MM.1S (cell line): Measurements from ENCODE around the gene TPTE.
"Not testable (repeated sequence)": the region's sequence is repeated elsewhere in the genome, so short reads cannot be mapped to it uniquely, and the experiment has no call there.

ENCODE experiments used
- DNase-seq: peaks from one replicate; pipeline ENCODE4 v3.0.0-alpha.2; 2015
- H2AFZ ChIP-seq: fragments of 300-600 bp; sonication (generic); 2 replicates; pipeline ENCODE4 v1.6.0; 2016; ENCODE audit warnings: antibody characterized with exemption, low read length
- H3F3A ChIP-seq: fragments of 300-600 bp; sonication (generic); 2 replicates; pipeline ENCODE4 v1.6.1; 2016; ENCODE audit warnings: mild to moderate bottlenecking, antibody characterized with exemption, low read length, moderate library complexity, mixed read lengths; ENCODE audit not compliant: insufficient read depth
- H3K27ac ChIP-seq: fragments of 300-600 bp; sonication (generic); 2 replicates; pipeline ENCODE4 v1.5.1; 2016; ENCODE audit warnings: mild to moderate bottlenecking, low read length
- H3K27me3 ChIP-seq: fragments of 300-600 bp; sonication (generic); replicated peaks from 2 replicates; pipeline ENCODE4 v1.6.0; 2016; ENCODE audit warnings: low read length; ENCODE audit not compliant: insufficient read depth
- H3K36me3 ChIP-seq: fragments of 300-600 bp; sonication (generic); replicated peaks from 2 replicates; pipeline ENCODE4 v1.6.1; 2016; ENCODE audit warnings: mild to moderate bottlenecking, low read length, mixed read lengths; ENCODE audit not compliant: insufficient read depth
- H3K4me1 ChIP-seq: fragments of 300-600 bp; sonication (generic); 2 replicates; pipeline ENCODE4 v1.6.1; 2016; ENCODE audit warnings: low read length, mixed read lengths
- H3K4me2 ChIP-seq: fragments of 300-600 bp; sonication (generic); 2 replicates; pipeline ENCODE4 v1.6.0; 2016; ENCODE audit warnings: low read depth, low read length
- H3K4me3 ChIP-seq: fragments of 300-600 bp; sonication (generic); 2 replicates; pipeline ENCODE4 v1.5.1; 2016; ENCODE audit warnings: low read length, mixed read lengths
- H3K79me2 ChIP-seq: fragments of 300-600 bp; sonication (generic); 2 replicates; pipeline ENCODE4 v1.6.1; 2016; ENCODE audit warnings: mixed run types, low read length, mixed read lengths
- H3K9ac ChIP-seq: fragments of 300-600 bp; sonication (generic); 2 replicates; pipeline ENCODE4 v1.6.1; 2016; ENCODE audit warnings: low read length, mixed read lengths
- H3K9me2 ChIP-seq: fragments of 300-600 bp; sonication (generic); replicated peaks from 2 replicates; pipeline ENCODE4 v1.6.1; 2016; ENCODE audit warnings: mild to moderate bottlenecking, low read length, mixed read lengths; ENCODE audit not compliant: insufficient read depth
- H3K9me3 ChIP-seq: fragments of 300-600 bp; sonication (generic); replicated peaks from 2 replicates; pipeline ENCODE4 v1.6.1; 2016; ENCODE audit warnings: mild to moderate bottlenecking, low read length, mixed read lengths; ENCODE audit not compliant: insufficient read depth
- H4K20me1 ChIP-seq: fragments of 300-600 bp; sonication (generic); 2 replicates; pipeline ENCODE4 v1.6.1; 2016; ENCODE audit warnings: mild to moderate bottlenecking, low read length, moderate library complexity, mixed read lengths; ENCODE audit not compliant: insufficient read depth
- CTCF ChIP-seq: fragments of 300-600 bp; sonication (generic); IDR thresholded peaks from 2 replicates; pipeline ENCODE4 v1.5.1; 2016; ENCODE audit warnings: antibody characterized with exemption, low read length, mixed read lengths
- EZH2 ChIP-seq: fragments of 300-600 bp; sonication (generic); optimal IDR thresholded peaks from 2 replicates; pipeline ENCODE3; 2017; ENCODE audit warnings: low read depth, mild to moderate bottlenecking, antibody characterized with exemption, low read length, mixed read lengths
- EZH2phosphoT487 ChIP-seq: fragments of 300-600 bp; sonication (generic); IDR thresholded peaks from 2 replicates; pipeline ENCODE4 v1.6.1; 2018; ENCODE audit warnings: antibody characterized with exemption, low read length

TPTE gene

GRCh38 chr21:10547868-10548267 is 26.5 kb downstream of the TPTE start:
- H3K79me2 ChIP-seq, H3K27ac ChIP-seq, H2AFZ ChIP-seq, H3K4me3 ChIP-seq, H3K36me3 ChIP-seq, H3K9me2 ChIP-seq, H4K20me1 ChIP-seq, H3K9ac ChIP-seq, H3K27me3 ChIP-seq, H3F3A ChIP-seq, H3K9me3 ChIP-seq, H3K4me2 ChIP-seq, H3K4me1 ChIP-seq, DNase-seq: not testable (repeated sequence)

GRCh38 chr21:10548331-10548954 is 27.1 kb downstream of the TPTE start:
- not testable (repeated sequence) for H2AFZ ChIP-seq, H3K27me3 ChIP-seq, H3K9me2 ChIP-seq, H3K4me3 ChIP-seq, H3K36me3 ChIP-seq, H3K79me2 ChIP-seq, H3K9me3 ChIP-seq, H3K9ac ChIP-seq, DNase-seq, H3F3A ChIP-seq, H4K20me1 ChIP-seq, H3K4me1 ChIP-seq, H3K4me2 ChIP-seq, H3K27ac ChIP-seq

- not testable (repeated sequence) for H3K9me2 ChIP-seq, H3K27ac ChIP-seq, H3K9ac ChIP-seq, H3K4me3 ChIP-seq, H3F3A ChIP-seq, H3K36me3 ChIP-seq, H3K9me3 ChIP-seq, H3K79me2 ChIP-seq, H3K4me1 ChIP-seq, H3K4me2 ChIP-seq, H3K27me3 ChIP-seq, H4K20me1 ChIP-seq, DNase-seq, H2AFZ ChIP-seq
Observed at GRCh38 chr21:10570803-10571202, 49.4 kb downstream of the TPTE start.

GRCh38 chr21:10574531-10575310 is 53.3 kb downstream of the TPTE start:
- not testable (repeated sequence) for H2AFZ ChIP-seq, H3K4me1 ChIP-seq, H3K9me3 ChIP-seq, H3K9me2 ChIP-seq, H4K20me1 ChIP-seq, H3K36me3 ChIP-seq, H3K4me2 ChIP-seq, H3K27ac ChIP-seq, DNase-seq, H3K9ac ChIP-seq, H3F3A ChIP-seq, H3K27me3 ChIP-seq, H3K4me3 ChIP-seq, H3K79me2 ChIP-seq

GRCh38 chr21:10575311-10575667 is 53.9 kb downstream of the TPTE start:
- H3K36me3 ChIP-seq = no peaks in the 10 kb centered on the region
- TF ChIP-seq EZH2phosphoT487 (no peak), CTCF (no peak), EZH2 (no peak)

GRCh38 chr21:10578910-10579309 is 57.5 kb downstream of the TPTE start:
- H3K9me2 ChIP-seq, H3K4me2 ChIP-seq, H3K4me1 ChIP-seq, H3K4me3 ChIP-seq, H2AFZ ChIP-seq, H3K27ac ChIP-seq, H4K20me1 ChIP-seq, H3F3A ChIP-seq, H3K9me3 ChIP-seq, H3K9ac ChIP-seq, H3K27me3 ChIP-seq, H3K79me2 ChIP-seq, H3K36me3 ChIP-seq, DNase-seq: not testable (repeated sequence)

More at GRCh38 chr21:10575311-10575667, 53.9 kb downstream of the TPTE start:
- H3K27me3 ChIP-seq = no peaks in the 10 kb centered on the region
- H3K9me3 ChIP-seq = no peaks in the 10 kb centered on the region
- H2AFZ ChIP-seq = no peak overlapping the region
- no peak overlapping the region for H3K4me3 ChIP-seq
- no peak overlapping the region for H3K9ac ChIP-seq
- H3K79me2 ChIP-seq = no peaks in the 10 kb centered on the region
- no peaks in the 10 kb centered on the region for H3F3A ChIP-seq
- no peak overlapping the region for H3K27ac ChIP-seq
- no peaks in the 10 kb centered on the region for H3K9me2 ChIP-seq
- H4K20me1 ChIP-seq = no peaks in the 10 kb centered on the region
- H3K4me1 ChIP-seq = no peaks in the 10 kb centered on the region
- no peak overlapping the region for H3K4me2 ChIP-seq
- no peak for DNase-seq

GRCh38 chr21:10589115-10589514 is 67.7 kb downstream of the TPTE start:
- not testable (repeated sequence) for H3K9me2 ChIP-seq, H2AFZ ChIP-seq, H4K20me1 ChIP-seq, H3K9me3 ChIP-seq, H3K36me3 ChIP-seq, H3K27me3 ChIP-seq, H3K4me2 ChIP-seq, H3K9ac ChIP-seq, H3K4me3 ChIP-seq, DNase-seq, H3K4me1 ChIP-seq, H3F3A ChIP-seq, H3K27ac ChIP-seq, H3K79me2 ChIP-seq
